Ectodermal cell (in vitro differentiated cells): ENCODE results near the gene DCDC1.
"Not testable (repeated sequence)": the region's sequence is repeated elsewhere in the genome, so short reads cannot be mapped to it uniquely, and the experiment has no call there.

Experiments
- H3K27ac ChIP-seq: 2 replicates; pipeline ENCODE4 v1.7.0; 2013; ENCODE audit warnings: mild to moderate bottlenecking, low read depth, low read length; ENCODE audit not compliant: insufficient read depth, poor library complexity, severe bottlenecking
- H3K27me3 ChIP-seq: 2 replicates; pipeline ENCODE4 v1.7.0; 2013; ENCODE audit warnings: mild to moderate bottlenecking, low read length; ENCODE audit not compliant: insufficient read depth, control insufficient read depth, poor library complexity, severe bottlenecking
- H3K36me3 ChIP-seq: one replicate; pipeline ENCODE4 v1.7.0; 2013; ENCODE audit warnings: low read length; ENCODE audit not compliant: control insufficient read depth, insufficient read depth
- H3K4me1 ChIP-seq: one replicate; pipeline ENCODE4 v1.7.0; 2013; ENCODE audit warnings: low read length; ENCODE audit not compliant: control insufficient read depth, insufficient read depth
- H3K4me3 ChIP-seq: 2 replicates; pipeline ENCODE4 v1.7.0; 2013; ENCODE audit warnings: low read depth, low read length, control low read depth; ENCODE audit not compliant: insufficient read depth
- H3K9me3 ChIP-seq: 2 replicates; pipeline ENCODE4 v1.7.0; 2013; ENCODE audit warnings: mild to moderate bottlenecking, low read length, moderate library complexity; ENCODE audit not compliant: control insufficient read depth
- WGBS, 2 experiments: methylation state at CpG; one replicate each; pipeline ENCODE4 v1.1.7; 2013; ENCODE audit warnings: missing lambda C conversion rate in 2 of 2; 5-methylcytosine and 5-hydroxymethylcytosine counted together

Gene DCDC1

GRCh38 chr11:30983143-30983542, 386.4 kb downstream of the DCDC1 start:
- H3K4me1 ChIP-seq = no peaks in the 10 kb centered on the region
- H3K4me3 ChIP-seq = no peak overlapping the region
- H3K9me3 ChIP-seq = no peaks in the 10 kb centered on the region
- WGBS, 2 experiments = 88 to 89% methylated on average over 1 of the region's 2 CpGs
- H3K27me3 ChIP-seq = no peaks in the 10 kb centered on the region
- H3K36me3 ChIP-seq = no peaks in the 10 kb centered on the region
- no peak overlapping the region for H3K27ac ChIP-seq

GRCh38 chr11:30967579-30967978, 402.0 kb downstream of the DCDC1 start:
- Histone ChIP-seq H3K9me3 (peaks cover 3% of the 10 kb centered on the region), H3K27me3 (no peaks in the 10 kb centered on the region), H3K4me1 (no peaks in the 10 kb centered on the region), H3K36me3 (no peaks in the 10 kb centered on the region), H3K27ac (no peak overlapping the region), H3K4me3 (no peak overlapping the region)

- Histone ChIP-seq H3K4me1 (no peaks in the 10 kb centered on the region), H3K36me3 (no peaks in the 10 kb centered on the region), H3K9me3 (no peaks in the 10 kb centered on the region), H3K27me3 (no peaks in the 10 kb centered on the region), H3K4me3 (no peak overlapping the region), H3K27ac (no peak overlapping the region)
- WGBS, 2 experiments = 37% methylated on average over 1 of the region's 2 CpGs; no CpG with 5 or more reads in 1 of the 2 experiments
Observed at GRCh38 chr11:30960387-30960992, 409.0 kb downstream of the DCDC1 start.

- H3K4me3 ChIP-seq = no peak overlapping the region
- no peak overlapping the region for H3K27ac ChIP-seq
- no peaks in the 10 kb centered on the region for H3K4me1 ChIP-seq
- no peaks in the 10 kb centered on the region for H3K36me3 ChIP-seq
- no peaks in the 10 kb centered on the region for H3K27me3 ChIP-seq
- H3K9me3 ChIP-seq = no peaks in the 10 kb centered on the region
- 92 to 97% methylated on average over 3 of the region's 3 CpGs for WGBS, 2 experiments
Observed at GRCh38 chr11:30956751-30957150, 412.8 kb downstream of the DCDC1 start.

GRCh38 chr11:30949838-30950237, 419.7 kb downstream of the DCDC1 start:
- H3K4me1 ChIP-seq = no peaks in the 10 kb centered on the region
- H3K9me3 ChIP-seq = no peaks in the 10 kb centered on the region
- no peaks in the 10 kb centered on the region for H3K36me3 ChIP-seq
- no peak overlapping the region for H3K4me3 ChIP-seq
- no peak overlapping the region for H3K27ac ChIP-seq
- WGBS, 2 experiments = 86 to 96% methylated on average over 3 of the region's 3 CpGs
- no peaks in the 10 kb centered on the region for H3K27me3 ChIP-seq

GRCh38 chr11:30947715-30948114, 421.8 kb downstream of the DCDC1 start:
- not testable (repeated sequence) for H3K9me3 ChIP-seq, H3K27me3 ChIP-seq, H3K4me1 ChIP-seq, H3K4me3 ChIP-seq, H3K27ac ChIP-seq, H3K36me3 ChIP-seq
- WGBS, 2 experiments = 74 to 85% methylated on average over 1 of the region's 1 CpG

GRCh38 chr11:30938810-30939209, 430.7 kb downstream of the DCDC1 start:
- 91% methylated on average over 6 of the region's 6 CpGs for WGBS, 2 experiments
- H3K27ac ChIP-seq = no peak overlapping the region

GRCh38 chr11:30938171-30938570, 431.4 kb downstream of the DCDC1 start:
- H3K27me3 ChIP-seq = no peaks in the 10 kb centered on the region
- 74 to 76% methylated on average over 5 of the region's 5 CpGs for WGBS, 2 experiments
- no peak overlapping the region for H3K4me3 ChIP-seq
- peaks cover 2% of the 10 kb centered on the region for H3K9me3 ChIP-seq
- no peaks in the 10 kb centered on the region for H3K4me1 ChIP-seq
- H3K27ac ChIP-seq = no peak overlapping the region
- no peaks in the 10 kb centered on the region for H3K36me3 ChIP-seq

More at GRCh38 chr11:30938810-30939209, 430.7 kb downstream of the DCDC1 start:
- Histone ChIP-seq H3K27me3 (no peaks in the 10 kb centered on the region), H3K9me3 (peaks cover 2% of the 10 kb centered on the region), H3K4me3 (no peak overlapping the region), H3K36me3 (no peaks in the 10 kb centered on the region), H3K4me1 (no peaks in the 10 kb centered on the region)

- peaks cover 2% of the 10 kb centered on the region for H3K9me3 ChIP-seq
- no peak overlapping the region for H3K4me3 ChIP-seq
- WGBS, 2 experiments = 94% methylated on average over 2 of the region's 2 CpGs; no CpG with 5 or more reads in 1 of the 2 experiments
- H3K36me3 ChIP-seq = no peaks in the 10 kb centered on the region
- no peak overlapping the region for H3K27ac ChIP-seq
- H3K4me1 ChIP-seq = no peaks in the 10 kb centered on the region
- H3K27me3 ChIP-seq = no peaks in the 10 kb centered on the region
Observed at GRCh38 chr11:30936491-30936890, 433.0 kb downstream of the DCDC1 start.

- H3K27ac ChIP-seq = no peak overlapping the region
- 97 to 98% methylated on average over 2 of the region's 2 CpGs for WGBS, 2 experiments
- H3K9me3 ChIP-seq = peaks cover 2% of the 10 kb centered on the region
Observed at GRCh38 chr11:30935861-30936260, 433.7 kb downstream of the DCDC1 start.

GRCh38 chr11:30926130-30926529, 443.4 kb downstream of the DCDC1 start:
- Histone ChIP-seq H3K9me3 (no peaks in the 10 kb centered on the region), H3K27me3 (no peaks in the 10 kb centered on the region), H3K27ac (no peak overlapping the region), H3K36me3 (no peaks in the 10 kb centered on the region), H3K4me1 (no peaks in the 10 kb centered on the region), H3K4me3 (no peak overlapping the region)
- 95% methylated on average over 3 of the region's 3 CpGs for WGBS, 2 experiments

More at GRCh38 chr11:30935861-30936260, 433.7 kb downstream of the DCDC1 start:
- Histone ChIP-seq H3K36me3 (no peaks in the 10 kb centered on the region), H3K4me1 (no peaks in the 10 kb centered on the region), H3K4me3 (no peak overlapping the region), H3K27me3 (no peaks in the 10 kb centered on the region)
